ENCODE data around the gene MICAL1.

DNA sequence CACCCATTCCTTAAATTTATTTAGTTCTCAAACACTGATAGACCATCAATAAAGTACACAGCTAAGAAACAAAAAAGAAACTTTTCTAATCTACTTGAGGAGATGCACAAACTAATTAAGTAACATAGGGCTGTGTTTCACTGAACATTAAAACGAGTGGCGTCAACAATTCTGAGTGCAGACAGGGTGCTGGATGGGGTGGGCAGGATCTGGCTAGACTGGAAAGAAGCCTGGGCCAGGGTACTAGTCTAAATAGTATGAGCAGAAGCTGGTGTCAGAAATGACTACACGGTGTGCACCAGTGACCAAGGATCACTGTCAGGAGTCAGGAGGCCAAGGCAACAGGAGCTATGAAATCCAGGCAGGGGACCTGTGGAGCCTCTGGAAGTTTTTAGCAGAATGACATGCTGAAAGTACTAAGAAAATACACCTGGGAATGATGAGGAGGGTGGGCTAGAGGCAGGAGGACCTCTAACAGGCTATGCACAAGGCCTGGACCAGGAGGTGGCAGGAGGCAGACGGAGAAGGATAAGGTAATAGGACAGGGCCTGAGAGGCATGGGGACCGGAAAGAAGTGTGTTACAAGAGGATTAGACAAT is 14.1 kb upstream of the MICAL1 start:
- TF ChIP-seq CTCF (IDR thresholded peaks at IDR 0.05; ENCODE audit: poor library complexity) (no peak), EZH2 (IDR thresholded peaks at IDR 0.05; ENCODE audit: borderline replicate concordance) (no peak), EZH2phosphoT487 (IDR thresholded peaks at IDR 0.05; ENCODE audit: low read depth, severe bottlenecking, unreplicated experiment) (no peak)
